Suprapubic skin (tissue), 3 donors: ENCODE data around the gene ZNF200.
"Not testable (repeated sequence)": the region's sequence is repeated elsewhere in the genome, so short reads cannot be mapped to it uniquely, and the experiment has no call there.

Experiments
- CTCF ChIP-seq, 2 donors: fragments of 200-600 bp in 1 of 2; fragments of 450-650 bp in 1 of 2; sonication (generic) in 1 of 2; IDR thresholded peaks; one replicate each; pipeline ENCODE4 v1.5.1; 2016 to 2019; ENCODE audit warnings: antibody characterized with exemption in 2 of 2, mild to moderate bottlenecking in 1 of 2, moderate library complexity in 1 of 2
- EP300 ChIP-seq: sonication (generic); formaldehyde crosslinking; IDR thresholded peaks from one replicate; pipeline ENCODE4 v1.6.1; 2017; ENCODE audit warnings: antibody characterized with exemption
- POLR2A ChIP-seq, 2 donors: fragments of 450-650 bp; IDR thresholded peaks; one replicate each; pipeline ENCODE4 v1.6.1; 2017; ENCODE audit warnings: antibody characterized with exemption in 2 of 2, mild to moderate bottlenecking in 2 of 2, moderate library complexity in 2 of 2

- TF ChIP-seq CTCF (IDR thresholded peaks at IDR 0.05); EP300; POLR2A (IDR thresholded peaks at IDR 0.05): not testable (repeated sequence)
These were observed 52.7 kb downstream of the ZNF200 start for GRCh38 chr16:3182293-3182607.
